Adipose tissue (tissue), 3 donors: Measurements from ENCODE around the gene GRB7. TPM values are rescaled to one million over a fixed set of nuclear protein-coding genes. Genes with fewer than 3 reads are reported as not detected.

ENCODE experiments used
- H3K27ac ChIP-seq: one replicate; pipeline ENCODE4 v1.5.1; 2013; ENCODE audit warnings: low read depth, low read length
- WGBS, 3 donors: extraction: QIAGEN DNeasy Blood & Tissue Kit; methylation state at CpG; one replicate each; pipeline ENCODE4 v1.1.7; 2013; 5-methylcytosine and 5-hydroxymethylcytosine counted together
- polyA plus RNA-seq, 3 donors: library from polyadenylated mRNA; stranded (reverse); fragments of 200-250 nt; gene quantifications; one replicate each; pipeline ENCODE4 v1.2.3, GENCODE V29; 2013
- donor health status: healthy with polysubstance abuse.
- donor health status: Bipolar disorder and iron deficiency.
- donor health status: healthy.

The GRB7 gene
- polyA plus RNA-seq, 3 donors, result 0.34 to 29.6 (median 2.8) TPM

DNA sequence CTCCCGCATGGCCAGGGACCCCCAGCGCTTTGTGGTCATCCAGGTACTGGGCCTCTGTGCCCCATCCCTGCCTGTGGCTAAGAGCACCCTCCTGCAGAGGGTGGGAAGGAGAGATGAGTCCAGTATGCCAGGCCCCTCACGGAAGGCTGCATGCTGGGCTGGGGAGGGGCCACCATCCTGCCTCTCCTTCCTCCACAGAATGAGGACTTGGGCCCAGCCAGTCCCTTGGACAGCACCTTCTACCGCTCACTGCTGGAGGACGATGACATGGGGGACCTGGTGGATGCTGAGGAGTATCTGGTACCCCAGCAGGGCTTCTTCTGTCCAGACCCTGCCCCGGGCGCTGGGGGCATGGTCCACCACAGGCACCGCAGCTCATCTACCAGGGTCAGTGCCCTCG lies 11.1 kb upstream of the GRB7 start:
- WGBS, 3 donors, result 90 to 91% (median 90%) methylated on average over 6 to 9 of the region's 9 CpGs
- no peak overlapping the region for H3K27ac ChIP-seq

DNA sequence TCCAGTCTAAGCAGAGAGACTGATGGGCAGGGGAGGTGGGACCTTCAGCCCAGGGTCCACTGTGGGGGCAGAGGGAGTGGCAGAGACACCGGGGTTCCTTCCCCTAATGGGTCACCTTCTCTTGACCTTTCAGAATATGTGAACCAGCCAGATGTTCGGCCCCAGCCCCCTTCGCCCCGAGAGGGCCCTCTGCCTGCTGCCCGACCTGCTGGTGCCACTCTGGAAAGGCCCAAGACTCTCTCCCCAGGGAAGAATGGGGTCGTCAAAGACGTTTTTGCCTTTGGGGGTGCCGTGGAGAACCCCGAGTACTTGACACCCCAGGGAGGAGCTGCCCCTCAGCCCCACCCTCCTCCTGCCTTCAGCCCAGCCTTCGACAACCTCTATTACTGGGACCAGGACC lies 10.2 kb upstream of the GRB7 start:
- 53 to 76% (median 72%) methylated on average over 10 of the region's 10 CpGs for WGBS, 3 donors
- H3K27ac ChIP-seq, result no peak overlapping the region

GRCh38 chr17:39729280-39729851 lies 8.4 kb upstream of the GRB7 start:
- H3K27ac ChIP-seq, result no peak overlapping the region
- 72 to 80% (median 73%) methylated on average over 6 of the region's 6 CpGs for WGBS, 3 donors

DNA sequence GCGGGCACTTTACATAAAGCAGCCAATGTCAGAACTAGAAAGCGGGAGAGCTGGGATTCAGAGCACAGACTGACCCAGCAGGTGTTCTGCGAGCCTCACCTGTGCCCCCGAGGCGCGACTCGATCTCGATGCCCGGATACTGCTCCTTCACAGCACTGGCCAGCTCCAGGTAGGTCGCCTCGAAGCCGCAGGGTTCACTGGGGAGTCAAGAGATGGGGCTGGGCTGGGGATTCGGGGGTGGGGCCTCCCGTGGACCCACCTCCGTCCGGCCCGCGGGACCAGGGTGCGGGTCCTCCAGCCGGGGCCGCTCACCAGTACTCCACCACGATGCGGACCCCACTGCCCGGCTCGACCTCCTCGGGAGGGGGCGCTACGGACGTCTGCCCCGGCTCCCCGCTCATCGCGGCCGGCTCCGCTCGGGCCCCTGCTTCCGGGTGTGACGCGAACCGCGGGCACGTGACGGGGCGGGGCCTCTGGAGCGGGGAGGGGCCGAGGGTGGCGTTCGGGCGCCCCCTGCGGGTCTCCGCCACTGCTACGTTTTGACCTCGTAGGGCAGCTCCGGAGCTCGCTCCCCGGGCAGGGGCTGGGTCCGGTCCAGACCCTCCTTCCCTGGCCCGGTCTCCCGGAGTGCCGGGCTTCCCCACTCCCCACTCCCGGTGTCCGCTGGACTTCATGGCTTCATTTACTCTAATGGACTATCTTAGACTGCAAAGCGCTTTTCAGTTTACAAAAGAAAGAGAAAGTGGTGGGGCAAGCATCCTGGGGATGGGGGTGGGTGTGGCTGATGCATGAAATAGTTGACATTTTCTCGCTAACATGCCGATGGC lies 7.4 kb upstream of the GRB7 start, which contains the start of gene MIEN1:
TSS of gene MIEN1 (minus strand) at position 438 of the 827 bp plus-strand sequence. CDS start at position 401, 37 bp downstream.
- H3K27ac ChIP-seq, result no peak within 1 kb of the TSS
- WGBS, 3 donors, result 1% methylated on average over 54 to 65 of the region's 65 CpGs

DNA sequence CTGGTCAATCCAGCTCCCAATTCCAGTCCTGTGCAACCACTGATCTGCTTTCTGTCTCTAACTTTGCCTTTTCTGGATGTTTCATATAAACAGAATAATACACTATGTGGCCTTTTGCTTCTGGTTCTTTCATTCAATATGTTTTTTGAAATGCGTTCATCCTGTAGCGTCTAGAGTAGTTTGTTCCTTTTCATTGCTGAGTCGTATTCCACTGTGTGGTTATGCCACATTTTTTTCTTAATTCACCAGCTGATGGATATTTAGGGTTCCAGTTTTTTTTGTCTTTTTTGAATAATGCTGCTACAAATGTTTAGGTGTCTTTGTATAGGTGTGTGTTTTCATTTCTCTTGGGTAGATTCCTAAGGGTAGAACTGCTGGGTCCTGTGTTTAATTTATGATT lies 5.2 kb upstream of the GRB7 start:
- no peak overlapping the region for H3K27ac ChIP-seq
- 93 to 98% (median 95%) methylated on average over 3 of the region's 3 CpGs for WGBS, 3 donors

DNA sequence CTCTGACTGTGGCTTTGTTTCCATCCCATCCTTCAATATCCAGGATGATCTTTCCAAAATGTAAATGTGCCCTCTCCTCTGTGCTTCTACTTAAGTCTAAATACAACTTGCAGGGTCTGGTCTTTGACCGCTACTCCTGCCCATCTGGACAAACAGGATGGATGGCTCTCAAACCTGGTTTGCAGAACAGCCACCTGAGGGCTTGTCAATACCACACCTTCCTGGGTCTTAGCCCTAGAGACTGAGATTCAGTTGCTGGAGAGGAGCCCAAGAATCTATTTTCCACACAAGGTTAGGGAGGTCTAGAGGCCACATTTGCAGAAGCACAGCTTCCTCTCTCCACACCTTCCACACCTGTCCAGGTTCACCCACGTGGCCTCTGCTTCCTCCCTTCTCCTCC lies 1.9 kb upstream of the GRB7 start:
- no peak overlapping the region for H3K27ac ChIP-seq
- WGBS, 3 donors, result 55 to 70% (median 67%) methylated on average over 2 of the region's 2 CpGs

GRCh38 chr17:39736319-39737165 lies 1.2 kb upstream of the GRB7 start:
- no peak overlapping the region for H3K27ac ChIP-seq
- WGBS, 3 donors, result 45 to 81% (median 77%) methylated on average over 10 of the region's 10 CpGs

DNA sequence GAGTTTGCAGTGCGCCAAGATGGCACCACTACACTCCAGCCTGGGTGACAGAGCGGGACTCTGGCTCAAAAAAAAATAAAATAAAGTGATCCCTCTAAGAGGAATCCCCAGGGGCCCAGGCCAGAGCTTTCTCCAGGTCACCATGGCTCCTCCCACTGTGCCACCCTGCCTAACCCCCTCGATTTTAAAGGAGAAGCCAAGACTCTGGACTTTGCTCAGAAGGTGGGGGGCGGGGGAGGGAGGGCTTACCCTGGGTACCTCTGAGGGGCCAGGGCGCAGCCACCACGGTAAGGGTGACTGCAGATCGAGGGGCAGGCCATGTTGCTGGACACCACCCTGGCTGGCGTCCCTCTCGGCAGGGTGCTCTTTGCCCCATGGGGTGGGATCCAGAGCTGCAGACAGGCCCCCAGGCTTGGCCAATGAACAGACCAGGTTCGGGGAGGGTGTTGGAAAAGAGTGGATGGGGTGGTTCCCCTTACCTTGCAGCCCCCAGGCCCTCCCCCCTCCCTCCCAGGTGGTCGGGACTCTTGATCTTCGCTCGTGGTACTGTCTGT lies 455 bp upstream of the GRB7 start:
- H3K27ac ChIP-seq, result no peak overlapping the region
- 14 to 55% (median 53%) methylated on average over 11 to 13 of the region's 13 CpGs for WGBS, 3 donors

GRCh38 chr17:39738568-39738901 lies 797 bp downstream of the GRB7 start:
- 1 to 2% (median 1%) methylated on average over 13 of the region's 13 CpGs for WGBS, 3 donors
- no peak overlapping the region for H3K27ac ChIP-seq

DNA sequence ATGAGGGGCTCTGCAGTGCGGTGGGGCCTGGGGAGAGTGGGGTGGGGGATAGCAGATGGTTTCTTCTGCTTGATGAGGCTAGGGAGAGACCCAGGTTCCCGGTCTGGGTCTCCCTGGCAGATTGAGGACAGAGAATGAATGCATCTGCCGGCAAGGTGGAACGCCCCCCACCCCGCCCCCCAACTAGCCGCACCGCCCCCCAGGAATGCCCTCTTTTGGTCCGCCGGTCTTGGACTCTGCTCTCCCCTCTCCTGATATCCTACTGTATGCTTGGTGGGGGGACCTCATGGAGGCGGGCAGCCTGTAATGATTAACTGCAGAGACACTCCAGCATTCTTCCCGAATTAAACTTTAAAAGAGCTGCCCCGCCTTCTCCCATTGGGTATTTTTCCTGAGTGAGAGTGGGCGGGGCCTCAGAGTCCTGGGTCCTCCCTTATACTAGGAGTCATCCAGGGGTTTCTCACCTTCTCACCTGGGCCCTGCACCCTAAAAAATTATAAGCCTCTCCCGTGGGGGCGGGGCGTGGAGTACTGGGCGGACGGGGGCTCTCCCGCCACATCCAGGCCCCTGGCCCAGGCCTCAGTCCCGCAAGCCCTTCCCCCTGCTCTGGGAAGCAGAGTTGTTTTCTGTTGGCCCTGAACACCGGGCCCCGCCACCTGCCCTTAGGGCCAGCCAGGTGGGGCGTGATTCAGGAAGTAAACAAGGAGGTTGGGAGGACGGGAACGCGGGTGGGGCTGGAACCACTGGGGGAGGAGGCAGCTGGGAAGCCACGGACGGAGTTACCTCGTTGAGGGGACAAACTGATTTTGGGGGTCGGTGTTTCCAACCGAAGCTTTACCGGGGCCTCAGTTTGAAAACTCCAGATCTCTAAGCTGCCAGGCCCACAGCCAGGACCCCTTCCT lies 1.5 kb downstream of the GRB7 start:
- 2 to 9% (median 7%) methylated on average over 30 to 32 of the region's 32 CpGs for WGBS, 3 donors
- H3K27ac ChIP-seq, result no peak overlapping the region

- WGBS, 3 donors, result 19 to 40% (median 34%) methylated on average over 9 of the region's 9 CpGs
- H3K27ac ChIP-seq, result no peak overlapping the region
Observed at GRCh38 chr17:39739885-39740356, 2.2 kb downstream of the GRB7 start.

DNA sequence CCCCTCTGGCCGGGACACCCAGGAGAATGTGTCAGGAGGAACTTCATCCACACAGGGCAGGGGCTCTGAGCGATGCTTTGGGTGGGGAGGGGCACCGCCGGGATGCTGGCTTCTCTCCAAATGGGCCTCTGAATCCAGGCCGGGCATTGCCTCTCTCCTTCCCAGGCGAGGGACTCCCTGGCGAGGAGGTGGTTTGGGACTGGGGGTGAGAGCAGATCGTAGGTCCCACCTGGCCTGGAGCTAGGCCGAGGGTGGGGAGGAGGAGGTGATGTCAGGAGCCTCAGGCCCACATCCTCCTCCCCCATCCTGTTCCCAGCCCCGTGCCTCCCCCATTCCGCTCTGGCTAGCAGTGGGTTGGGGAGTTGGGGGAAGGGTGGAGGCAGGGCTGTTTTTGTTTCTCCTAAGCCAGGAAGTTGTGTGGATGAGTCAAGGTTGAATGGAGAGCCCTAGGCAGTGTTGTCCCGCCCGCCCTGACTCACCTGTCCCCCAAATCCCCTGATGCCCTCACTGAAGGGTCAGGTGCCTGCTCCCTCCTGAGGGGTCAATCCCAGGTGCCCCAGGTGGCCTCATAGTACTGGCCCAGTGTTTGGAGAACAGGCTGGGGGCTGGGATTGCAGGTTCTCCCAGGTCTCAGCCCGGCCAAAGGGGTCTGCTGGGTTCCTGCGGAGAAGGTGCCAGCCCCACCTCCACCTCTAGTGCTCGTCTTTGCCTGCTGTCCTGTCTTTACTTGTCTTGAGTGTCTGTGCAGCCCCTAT lies 2.8 kb downstream of the GRB7 start:
- 23 to 48% (median 44%) methylated on average over 15 to 16 of the region's 16 CpGs for WGBS, 3 donors
- H3K27ac ChIP-seq, result no peak overlapping the region

- WGBS, 3 donors, result 80 to 82% (median 80%) methylated on average over 18 of the region's 18 CpGs
- no peak overlapping the region for H3K27ac ChIP-seq
Observed at GRCh38 chr17:39742126-39742855, 4.6 kb downstream of the GRB7 start.

DNA sequence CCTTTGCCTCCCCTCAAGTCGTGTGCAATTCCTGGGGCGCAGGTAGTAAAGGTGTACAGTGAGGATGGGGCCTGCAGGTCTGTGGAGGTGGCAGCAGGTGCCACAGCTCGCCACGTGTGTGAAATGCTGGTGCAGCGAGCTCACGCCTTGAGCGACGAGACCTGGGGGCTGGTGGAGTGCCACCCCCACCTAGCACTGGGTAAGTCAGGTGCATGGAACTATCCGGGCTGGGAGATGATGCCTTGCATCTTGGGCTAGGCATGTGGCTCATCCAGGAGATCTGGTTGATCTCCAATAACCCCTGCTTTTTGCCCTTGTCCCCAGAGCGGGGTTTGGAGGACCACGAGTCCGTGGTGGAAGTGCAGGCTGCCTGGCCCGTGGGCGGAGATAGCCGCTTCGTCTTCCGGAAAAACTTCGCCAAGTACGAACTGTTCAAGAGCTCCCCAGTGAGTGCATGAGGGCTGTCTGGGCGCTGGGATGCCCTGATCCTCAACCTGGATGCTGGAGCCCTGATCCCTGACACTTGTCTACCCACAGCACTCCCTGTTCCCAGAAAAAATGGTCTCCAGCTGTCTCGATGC lies 5.2 kb downstream of the GRB7 start:
- H3K27ac ChIP-seq, result no peak overlapping the region
- WGBS, 3 donors, result 73 to 85% (median 81%) methylated on average over 21 of the region's 21 CpGs

DNA sequence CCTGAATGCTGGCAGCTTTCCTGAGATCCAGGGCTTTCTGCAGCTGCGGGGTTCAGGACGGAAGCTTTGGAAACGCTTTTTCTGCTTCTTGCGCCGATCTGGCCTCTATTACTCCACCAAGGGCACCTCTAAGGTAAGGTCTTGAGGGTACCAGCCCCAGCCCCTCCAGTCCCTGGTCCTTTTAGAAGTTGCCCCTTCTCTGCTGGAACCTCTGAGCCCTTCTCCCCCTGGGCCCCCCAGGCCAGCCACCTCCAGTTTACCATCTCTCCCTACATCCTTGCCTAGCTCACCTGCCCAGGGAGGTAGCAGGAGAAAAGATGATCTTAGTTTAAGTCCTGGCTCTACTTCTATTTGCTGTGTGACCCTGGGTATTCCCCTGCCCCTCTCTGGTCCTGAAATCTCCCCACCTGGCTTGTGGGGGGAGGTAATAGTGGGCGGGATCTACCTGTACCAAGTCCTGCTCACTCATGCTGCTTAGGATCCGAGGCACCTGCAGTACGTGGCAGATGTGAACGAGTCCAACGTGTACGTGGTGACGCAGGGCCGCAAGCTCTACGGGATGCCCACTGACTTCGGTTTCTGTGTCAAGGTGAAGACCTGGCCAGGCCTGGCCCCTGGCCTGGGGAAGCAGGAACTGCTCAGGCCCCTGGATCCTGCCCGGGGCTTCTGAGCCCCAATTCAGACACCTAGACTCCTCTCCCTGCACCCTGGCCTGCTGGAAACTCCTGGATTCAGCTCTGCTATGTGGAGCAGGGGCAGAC lies 6.5 kb downstream of the GRB7 start:
- no peak overlapping the region for H3K27ac ChIP-seq
- WGBS, 3 donors, result 82 to 88% (median 84%) methylated on average over 16 of the region's 16 CpGs

DNA sequence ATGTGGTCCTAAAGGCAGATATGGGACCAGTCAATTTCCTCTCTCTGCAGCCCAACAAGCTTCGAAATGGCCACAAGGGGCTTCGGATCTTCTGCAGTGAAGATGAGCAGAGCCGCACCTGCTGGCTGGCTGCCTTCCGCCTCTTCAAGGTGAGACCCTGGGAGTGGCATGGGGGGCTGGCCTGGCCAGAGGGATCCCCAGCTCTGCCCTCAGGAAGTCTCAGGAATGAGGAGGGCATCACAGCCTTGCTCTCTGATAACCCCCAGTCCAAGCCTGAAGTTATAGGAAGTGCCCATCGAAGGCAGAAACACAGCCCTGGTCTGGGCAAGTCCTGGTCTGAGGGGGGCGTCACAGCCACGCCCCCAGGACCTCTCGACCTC lies 7.1 kb downstream of the GRB7 start:
- H3K27ac ChIP-seq, result no peak overlapping the region
- whole genome bisulfite sequencing, 3 donors, result 79 to 91% (median 81%) methylated on average over 8 of the region's 8 CpGs
